GM12873 (cell line): Measurements from ENCODE around the gene PDCD6IP.
A peak's percentile ranks its signal among the peaks of the same experiment; 100 is the strongest.

Source experiments
- CTCF ChIP-seq: IDR thresholded peaks from 2 replicates; pipeline ENCODE4 v1.5.1; 2012; ENCODE audit warnings: low read depth, mild to moderate bottlenecking, moderate library complexity, low read length, control low read depth; ENCODE audit not compliant: insufficient read depth; ENCODE audit errors: missing control alignments

PDCD6IP gene

GRCh38 chr3:33798418-33799201, at the start of gene PDCD6IP:
TSS of gene PDCD6IP (plus strand) at chr3:33798630. CDS start at chr3:33798729, 99 bp downstream.
- peak; percentile 22 for TF ChIP-seq CTCF

- TF ChIP-seq CTCF = no peak
Measured at GRCh38 chr3:33749546-33750210, 48.8 kb upstream of the PDCD6IP start.

GRCh38 chr3:33750211-33750548, 48.2 kb upstream of the PDCD6IP start:
- no peak for TF ChIP-seq CTCF

- TF ChIP-seq CTCF = no peak
Measured at GRCh38 chr3:33751336-33751735, 47.1 kb upstream of the PDCD6IP start.

GRCh38 chr3:33758281-33758680, 40.1 kb upstream of the PDCD6IP start:
- TF ChIP-seq CTCF = no peak

- no peak for TF ChIP-seq CTCF
Measured at GRCh38 chr3:33758864-33759263, 39.6 kb upstream of the PDCD6IP start.

- TF ChIP-seq CTCF = no peak
Measured at GRCh38 chr3:33768578-33769330, 29.7 kb upstream of the PDCD6IP start.
